HG02642 (cell line): Measurements from ENCODE around the gene BCL3.
"Not testable (repeated sequence)": the region's sequence is repeated elsewhere in the genome, so short reads cannot be mapped to it uniquely, and the experiment has no call there.

Experiments used
- ATAC-seq: cut with Tn5 transposase; IDR thresholded peaks from one replicate; pipeline ENCODE4 v1.9.1; 2021; ENCODE audit warnings: mild to moderate bottlenecking; ENCODE audit not compliant: unreplicated experiment, poor library complexity

Gene BCL3

GRCh38 chr19:44720396-44720795 lies 28.1 kb upstream of the BCL3 start:
- not testable (repeated sequence) for ATAC-seq

- ATAC-seq, result no peak
Measured at GRCh38 chr19:44720945-44721344, 27.6 kb upstream of the BCL3 start.

- not testable (repeated sequence) for ATAC-seq
Measured at GRCh38 chr19:44721369-44721768, 27.1 kb upstream of the BCL3 start.

GRCh38 chr19:44722131-44723121 lies 26.1 kb upstream of the BCL3 start:
- no peak for ATAC-seq

- no peak for ATAC-seq
Measured at GRCh38 chr19:44723299-44723951, 25.1 kb upstream of the BCL3 start.

- no peak for ATAC-seq
Measured at GRCh38 chr19:44723952-44724319, 24.6 kb upstream of the BCL3 start.

GRCh38 chr19:44725251-44725650 lies 23.3 kb upstream of the BCL3 start:
- ATAC-seq, result no peak

- ATAC-seq, result no peak
Measured at GRCh38 chr19:44725684-44726083, 22.8 kb upstream of the BCL3 start.

GRCh38 chr19:44726465-44726864 lies 22.0 kb upstream of the BCL3 start:
- ATAC-seq, result no peak

GRCh38 chr19:44728178-44728577 lies 20.3 kb upstream of the BCL3 start:
- no peak for ATAC-seq

- ATAC-seq, result no peak
Measured at GRCh38 chr19:44729516-44730033, 18.9 kb upstream of the BCL3 start.

- ATAC-seq, result no peak
Measured at GRCh38 chr19:44731081-44731480, 17.4 kb upstream of the BCL3 start.

GRCh38 chr19:44731622-44732021 lies 16.9 kb upstream of the BCL3 start:
- ATAC-seq, result no peak

- ATAC-seq, result no peak
Measured at GRCh38 chr19:44732235-44733014, 16.1 kb upstream of the BCL3 start.

- ATAC-seq, result no peak
Measured at GRCh38 chr19:44734357-44734756, 14.2 kb upstream of the BCL3 start.

GRCh38 chr19:44735011-44735410 lies 13.5 kb upstream of the BCL3 start:
- ATAC-seq, result no peak

GRCh38 chr19:44737238-44738071 lies 11.1 kb upstream of the BCL3 start:
- no peak for ATAC-seq

GRCh38 chr19:44738136-44738535 lies 10.4 kb upstream of the BCL3 start:
- ATAC-seq, result no peak

GRCh38 chr19:44738603-44739558 lies 9.6 kb upstream of the BCL3 start:
- ATAC-seq, result no peak
